Heart left ventricle (tissue), 13 donors: ENCODE results near the gene ISM1.

ENCODE experiments used
- POLR2A ChIP-seq, 2 donors: fragments of 450-650 bp; IDR thresholded peaks; one replicate each; pipeline ENCODE4 v1.6.1; 2017; ENCODE audit warnings: antibody characterized with exemption in 2 of 2, mild to moderate bottlenecking in 2 of 2, moderate library complexity in 2 of 2
- TF ChIP-seq, protein P1 (sequence below), 12 donors: fragments of 200-600 bp; sonication (generic) in 4 of 12; IDR thresholded peaks; one replicate each; pipeline versions ENCODE4 v1.5.0 to v1.8.0; 2018 to 2022; ENCODE audit warnings: antibody characterized with exemption in 12 of 12, mild to moderate bottlenecking in 5 of 12
- donor health status: ischemic (EF 13 %, LVEDD 7.1; RV severe dilation, severe dysfunction).
- donor health status: DM: no; HTN: yes; CAD: no.
- donor health status: DM: no; HTN: no; CAD: no.
- donor health status: ischemic (EF 25% LVEDD 6.9; RV normal size, moderate dysfunction).
- donor health status: ischemic (EF 25% LVEDD 5.7; RV mildly dilated, moderate dysfunction).
- donor health status: ischemic (EF 35%, LVEDD 5.7; RV mildly dilated, moderate dysfunction).
- donor health status: nonischemic (EF 11% LVEDD 7.7; RV severe dilation, severe dysfunction).
- donor health status: DM: yes; HTN: yes; CAD: no.
- donor health status: PGD.
- donor health status: ischemic (EF 29% LVEDD 5.4; RV normal size, mild dysfunction).
- donor health status: nonischemic (EF 23%, LVEDD 6.1; RV moderate dilation, normal function).

DNA sequence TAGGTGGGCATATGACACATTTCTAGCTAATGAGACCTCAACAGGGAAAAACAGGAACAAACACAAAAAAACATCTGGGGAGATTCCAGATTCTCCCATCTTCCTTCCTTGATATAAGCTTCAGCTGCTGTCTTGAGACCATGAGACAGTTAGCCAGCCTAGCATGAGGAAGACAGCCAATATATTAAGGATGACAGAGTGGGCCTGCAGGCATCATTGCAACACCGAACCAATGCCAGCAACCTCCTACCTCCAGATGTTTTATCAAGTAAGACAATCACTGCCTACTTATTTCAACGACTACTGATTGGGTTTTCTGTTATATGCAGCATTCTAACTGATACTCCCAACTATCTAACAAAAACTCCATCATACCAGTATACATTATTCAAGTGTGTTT, 119.0 kb downstream of the ISM1 start:
- no peak for TF ChIP-seq POLR2A (IDR thresholded peaks at IDR 0.05)
- TF ChIP-seq, protein P1, sequence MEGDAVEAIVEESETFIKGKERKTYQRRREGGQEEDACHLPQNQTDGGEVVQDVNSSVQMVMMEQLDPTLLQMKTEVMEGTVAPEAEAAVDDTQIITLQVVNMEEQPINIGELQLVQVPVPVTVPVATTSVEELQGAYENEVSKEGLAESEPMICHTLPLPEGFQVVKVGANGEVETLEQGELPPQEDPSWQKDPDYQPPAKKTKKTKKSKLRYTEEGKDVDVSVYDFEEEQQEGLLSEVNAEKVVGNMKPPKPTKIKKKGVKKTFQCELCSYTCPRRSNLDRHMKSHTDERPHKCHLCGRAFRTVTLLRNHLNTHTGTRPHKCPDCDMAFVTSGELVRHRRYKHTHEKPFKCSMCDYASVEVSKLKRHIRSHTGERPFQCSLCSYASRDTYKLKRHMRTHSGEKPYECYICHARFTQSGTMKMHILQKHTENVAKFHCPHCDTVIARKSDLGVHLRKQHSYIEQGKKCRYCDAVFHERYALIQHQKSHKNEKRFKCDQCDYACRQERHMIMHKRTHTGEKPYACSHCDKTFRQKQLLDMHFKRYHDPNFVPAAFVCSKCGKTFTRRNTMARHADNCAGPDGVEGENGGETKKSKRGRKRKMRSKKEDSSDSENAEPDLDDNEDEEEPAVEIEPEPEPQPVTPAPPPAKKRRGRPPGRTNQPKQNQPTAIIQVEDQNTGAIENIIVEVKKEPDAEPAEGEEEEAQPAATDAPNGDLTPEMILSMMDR (IDR thresholded peaks at IDR 0.05) = no peak
